Measurements from ENCODE around the gene GARNL3. TPM values are rescaled to one million over a fixed set of nuclear protein-coding genes. Genes with fewer than 3 reads are reported as not detected.

The GARNL3 gene
- total RNA-seq, 2 experiments from 2014 or later, result 0.63 to 1.8 TPM

- Histone ChIP-seq H3K27me3 (ENCODE audit: control insufficient read depth in 1 of 2, insufficient read depth in 2 of 2, low read length in 2 of 2) (peaks cover 0 to 9% of the 10 kb centered on the region in 2 experiments), H3K4me1 (ENCODE audit: insufficient read depth, low read length) (peaks cover 2% of the 10 kb centered on the region), H3K27ac (ENCODE audit: low read depth in 1 of 2, low read length in 2 of 2) (no peak overlapping the region), H3K4me3 (ENCODE audit: low read length) (no peak overlapping the region), H3K9me3 (ENCODE audit: control insufficient read depth in 1 of 2, insufficient read depth in 1 of 2, low read length in 2 of 2) (no peaks in the 10 kb centered on the region), H3K36me3 (ENCODE audit: insufficient read depth, low read length) (no peaks in the 10 kb centered on the region)
- CTCF ChIA-PET, result no interaction called here
- TF ChIP-seq CTCF (IDR thresholded peaks at IDR 0.05), result no peak
- Mint-ChIP-seq H3K4me1 (ENCODE audit: low read depth) (no peaks in the 10 kb centered on the region), H3K9me3 (no peaks in the 10 kb centered on the region), H3K27me3 (peaks cover 44% of the 10 kb centered on the region), H3K27ac (no peak overlapping the region), H3K36me3 (ENCODE audit: low read depth) (no peaks in the 10 kb centered on the region), H3K4me3 (no peak overlapping the region)
- intact Hi-C loops (cut with DNase I, micrococcal nuclease), result no loop called here
- POLR2A ChIA-PET, result no interaction called here
- ATAC-seq (ENCODE audit: poor library complexity) (no peak), DNase-seq (no peak)
Measured at GRCh38 chr9:127293328-127293727, 28.8 kb downstream of the GARNL3 start.

- Histone ChIP-seq H3K27me3 (ENCODE audit: control insufficient read depth in 1 of 2, insufficient read depth in 2 of 2, low read length in 2 of 2) (peaks cover 0 to 9% of the 10 kb centered on the region in 2 experiments), H3K36me3 (ENCODE audit: insufficient read depth, low read length) (no peaks in the 10 kb centered on the region), H3K4me1 (ENCODE audit: insufficient read depth, low read length) (peaks cover 2% of the 10 kb centered on the region), H3K9me3 (ENCODE audit: control insufficient read depth in 1 of 2, insufficient read depth in 1 of 2, low read length in 2 of 2) (no peaks in the 10 kb centered on the region), H3K27ac (ENCODE audit: low read depth in 1 of 2, low read length in 2 of 2) (no peak overlapping the region), H3K4me3 (ENCODE audit: low read length) (no peak overlapping the region)
- H3K27ac Mint-ChIP-seq, result no peak overlapping the region
- H3K27me3 Mint-ChIP-seq, result peaks cover 41% of the 10 kb centered on the region
- DNase-seq, result no peak
- intact Hi-C loops (cut with DNase I, micrococcal nuclease), result no loop called here
- H3K36me3 Mint-ChIP-seq (ENCODE audit: low read depth), result no peaks in the 10 kb centered on the region
- H3K9me3 Mint-ChIP-seq, result no peaks in the 10 kb centered on the region
- ATAC-seq (ENCODE audit: poor library complexity), result no peak
- POLR2A ChIA-PET, result no interaction called here
- no peak for TF ChIP-seq CTCF (IDR thresholded peaks at IDR 0.05)
- no peaks in the 10 kb centered on the region for H3K4me1 Mint-ChIP-seq (ENCODE audit: low read depth)
- H3K4me3 Mint-ChIP-seq, result no peak overlapping the region
- CTCF ChIA-PET, result no interaction called here
Measured at GRCh38 chr9:127293767-127294166, 29.2 kb downstream of the GARNL3 start.

- ChIA-PET CTCF (no interaction called here), POLR2A (no interaction called here)
- Mint-ChIP-seq H3K4me3 (no peak overlapping the region), H3K4me1 (ENCODE audit: low read depth) (no peaks in the 10 kb centered on the region), H3K27me3 (peaks cover 30% of the 10 kb centered on the region), H3K36me3 (ENCODE audit: low read depth) (no peaks in the 10 kb centered on the region), H3K9me3 (no peaks in the 10 kb centered on the region), H3K27ac (no peak overlapping the region)
- Histone ChIP-seq H3K27ac (ENCODE audit: low read depth in 1 of 2, low read length in 2 of 2) (no peak overlapping the region), H3K4me1 (ENCODE audit: insufficient read depth, low read length) (peaks cover 2% of the 10 kb centered on the region), H3K4me3 (ENCODE audit: low read length) (no peak overlapping the region), H3K9me3 (ENCODE audit: control insufficient read depth in 1 of 2, insufficient read depth in 1 of 2, low read length in 2 of 2) (no peaks in the 10 kb centered on the region), H3K36me3 (ENCODE audit: insufficient read depth, low read length) (no peaks in the 10 kb centered on the region), H3K27me3 (ENCODE audit: control insufficient read depth in 1 of 2, insufficient read depth in 2 of 2, low read length in 2 of 2) (peaks cover 0 to 3% of the 10 kb centered on the region in 2 experiments)
- TF ChIP-seq CTCF (IDR thresholded peaks at IDR 0.05), result no peak
- DNase-seq, result no peak
- ATAC-seq (ENCODE audit: poor library complexity), result no peak
- intact Hi-C loops (cut with DNase I, micrococcal nuclease), result no loop called here
Measured at GRCh38 chr9:127295005-127295404, 30.4 kb downstream of the GARNL3 start.

Measured in CD4-positive, alpha-beta T cell (primary cell).